Fibroblast of skin of right quadriceps (primary cell): ENCODE measurements around the gene NXN.
A peak's percentile ranks its signal among the peaks of the same experiment; 100 is the strongest.

Experiments
- DNase-seq: peaks from one replicate; pipeline ENCODE4 v3.0.0-alpha.2; 2013

NXN gene

GRCh38 chr17:979539-980405 lies at the start of gene NXN:
TSS of gene NXN (minus strand) at chr17:979776.
- DNase-seq: peak; percentile 75

- no peak for DNase-seq
Observed at GRCh38 chr17:1027044-1027443, 47.5 kb upstream of the NXN start.

GRCh38 chr17:1026599-1026975 lies 47.0 kb upstream of the NXN start:
- no peak for DNase-seq

- DNase-seq: no peak
Observed at GRCh38 chr17:1025733-1026598, 46.4 kb upstream of the NXN start.

- no peak for DNase-seq
Observed at GRCh38 chr17:1024076-1024475, 44.5 kb upstream of the NXN start.

- DNase-seq: no peak
Observed at GRCh38 chr17:1022278-1023024, 42.9 kb upstream of the NXN start.

- no peak for DNase-seq
Observed at GRCh38 chr17:1021147-1021546, 41.6 kb upstream of the NXN start.

GRCh38 chr17:1019451-1019850 lies 39.9 kb upstream of the NXN start:
- DNase-seq: no peak

GRCh38 chr17:1018547-1018946 lies 39.0 kb upstream of the NXN start:
- DNase-seq: no peak

- DNase-seq: no peak
Observed at GRCh38 chr17:1013729-1014090, 34.1 kb upstream of the NXN start.

GRCh38 chr17:1012823-1013728 lies 33.5 kb upstream of the NXN start:
- no peak for DNase-seq

GRCh38 chr17:1011760-1012735 lies 32.5 kb upstream of the NXN start:
- no peak for DNase-seq

GRCh38 chr17:1011138-1011537 lies 31.6 kb upstream of the NXN start:
- DNase-seq: no peak

- DNase-seq: no peak
Observed at GRCh38 chr17:1010586-1010985, 31.0 kb upstream of the NXN start.

- no peak for DNase-seq
Observed at GRCh38 chr17:1010086-1010450, 30.5 kb upstream of the NXN start.

GRCh38 chr17:1009229-1010085 lies 29.9 kb upstream of the NXN start:
- no peak for DNase-seq

GRCh38 chr17:1008008-1008761 lies 28.6 kb upstream of the NXN start:
- DNase-seq: no peak

- no peak for DNase-seq
Observed at GRCh38 chr17:1007310-1008007, 27.9 kb upstream of the NXN start.

GRCh38 chr17:1006054-1006453 lies 26.5 kb upstream of the NXN start:
- DNase-seq: no peak
